GM13976 (cell line): ENCODE data around the gene GLYR1.

Experiments used
- DNase-seq: peaks from one replicate; pipeline ENCODE4 v3.0.0; 2012; ENCODE audit warnings: low spot score
- in situ Hi-C: fragments of 300-500 bp; cut with MboI; formaldehyde crosslinking; loops from one replicate; pipeline ENCODE4 v1.12.0; 2022; ENCODE audit warnings: low sequenced_read_pairs, mixed read lengths, inconsistent platforms; ENCODE audit not compliant: unreplicated experiment
- TF ChIP-seq, protein P1 (sequence below): IDR thresholded peaks from 2 replicates; pipeline ENCODE4 v1.5.1; 2012; ENCODE audit warnings: borderline replicate concordance, mild to moderate bottlenecking; ENCODE audit not compliant: insufficient read depth; ENCODE audit errors: extremely low read depth, missing control alignments, control extremely low read depth

GLYR1 gene

DNA sequence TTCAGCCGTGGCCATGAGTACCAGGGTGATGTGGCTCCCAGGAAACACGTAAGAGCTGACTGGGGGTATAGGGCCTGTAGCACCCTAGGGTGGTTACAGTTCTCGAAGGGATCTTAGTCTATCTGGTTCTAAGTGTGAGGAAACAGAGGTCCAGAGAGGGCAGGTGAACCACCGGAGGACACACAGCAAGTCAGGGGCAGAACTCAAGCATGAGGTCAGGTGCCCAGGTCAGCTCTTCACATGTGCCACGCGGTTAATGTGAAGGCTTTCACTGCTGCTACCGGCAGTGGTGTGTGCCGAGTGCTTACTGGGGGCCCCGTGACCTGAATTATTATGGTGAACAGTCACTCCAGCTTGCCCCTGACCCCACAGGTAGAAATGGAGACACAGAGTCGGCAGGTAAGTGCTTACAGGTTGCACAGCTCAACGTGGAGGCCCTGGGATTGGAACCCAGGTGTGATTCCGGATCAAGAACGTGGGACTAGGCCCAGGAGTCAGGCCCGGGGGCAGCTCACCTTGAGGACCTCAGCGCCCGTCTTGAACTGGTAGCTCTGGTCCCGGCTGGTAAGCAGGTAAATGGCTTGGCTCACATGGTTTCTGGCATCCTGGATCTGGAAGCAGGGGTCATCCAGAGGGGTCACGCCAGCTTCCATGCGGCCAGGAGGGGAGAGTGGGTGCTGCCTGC is 47.8 kb downstream of the GLYR1 start:
- TF ChIP-seq, protein P1, sequence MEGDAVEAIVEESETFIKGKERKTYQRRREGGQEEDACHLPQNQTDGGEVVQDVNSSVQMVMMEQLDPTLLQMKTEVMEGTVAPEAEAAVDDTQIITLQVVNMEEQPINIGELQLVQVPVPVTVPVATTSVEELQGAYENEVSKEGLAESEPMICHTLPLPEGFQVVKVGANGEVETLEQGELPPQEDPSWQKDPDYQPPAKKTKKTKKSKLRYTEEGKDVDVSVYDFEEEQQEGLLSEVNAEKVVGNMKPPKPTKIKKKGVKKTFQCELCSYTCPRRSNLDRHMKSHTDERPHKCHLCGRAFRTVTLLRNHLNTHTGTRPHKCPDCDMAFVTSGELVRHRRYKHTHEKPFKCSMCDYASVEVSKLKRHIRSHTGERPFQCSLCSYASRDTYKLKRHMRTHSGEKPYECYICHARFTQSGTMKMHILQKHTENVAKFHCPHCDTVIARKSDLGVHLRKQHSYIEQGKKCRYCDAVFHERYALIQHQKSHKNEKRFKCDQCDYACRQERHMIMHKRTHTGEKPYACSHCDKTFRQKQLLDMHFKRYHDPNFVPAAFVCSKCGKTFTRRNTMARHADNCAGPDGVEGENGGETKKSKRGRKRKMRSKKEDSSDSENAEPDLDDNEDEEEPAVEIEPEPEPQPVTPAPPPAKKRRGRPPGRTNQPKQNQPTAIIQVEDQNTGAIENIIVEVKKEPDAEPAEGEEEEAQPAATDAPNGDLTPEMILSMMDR: no peak
- DNase-seq: no peak
- in situ Hi-C loops: no loop called here

DNA sequence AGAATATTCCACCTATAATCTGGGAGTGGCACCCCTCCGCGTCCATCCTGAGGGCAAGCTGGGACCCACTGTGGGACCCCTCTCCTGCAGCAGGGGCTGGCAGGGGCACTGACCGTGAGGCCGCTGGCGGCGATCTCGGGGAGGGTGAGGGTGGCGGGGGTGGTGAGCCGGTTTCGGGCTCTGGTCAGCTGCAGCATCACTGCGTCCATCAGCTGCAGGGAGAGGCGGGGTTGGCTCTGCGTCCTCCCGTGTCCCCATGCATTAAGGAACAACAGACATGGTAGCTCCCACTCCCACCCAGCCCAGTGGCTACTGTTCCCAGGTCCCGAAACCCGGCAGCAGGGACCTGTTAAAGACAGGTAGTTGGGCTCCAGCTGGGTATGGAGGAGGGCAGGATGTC is 48.6 kb downstream of the GLYR1 start:
- TF ChIP-seq, protein P1: no peak
- DNase-seq: no peak
- in situ Hi-C loops: no loop called here

- no peak for DNase-seq
- in situ Hi-C loops: no loop called here
- TF ChIP-seq, protein P1: no peak
These were observed 49.3 kb downstream of the GLYR1 start for GRCh38 chr16:4797805-4798252.

DNA sequence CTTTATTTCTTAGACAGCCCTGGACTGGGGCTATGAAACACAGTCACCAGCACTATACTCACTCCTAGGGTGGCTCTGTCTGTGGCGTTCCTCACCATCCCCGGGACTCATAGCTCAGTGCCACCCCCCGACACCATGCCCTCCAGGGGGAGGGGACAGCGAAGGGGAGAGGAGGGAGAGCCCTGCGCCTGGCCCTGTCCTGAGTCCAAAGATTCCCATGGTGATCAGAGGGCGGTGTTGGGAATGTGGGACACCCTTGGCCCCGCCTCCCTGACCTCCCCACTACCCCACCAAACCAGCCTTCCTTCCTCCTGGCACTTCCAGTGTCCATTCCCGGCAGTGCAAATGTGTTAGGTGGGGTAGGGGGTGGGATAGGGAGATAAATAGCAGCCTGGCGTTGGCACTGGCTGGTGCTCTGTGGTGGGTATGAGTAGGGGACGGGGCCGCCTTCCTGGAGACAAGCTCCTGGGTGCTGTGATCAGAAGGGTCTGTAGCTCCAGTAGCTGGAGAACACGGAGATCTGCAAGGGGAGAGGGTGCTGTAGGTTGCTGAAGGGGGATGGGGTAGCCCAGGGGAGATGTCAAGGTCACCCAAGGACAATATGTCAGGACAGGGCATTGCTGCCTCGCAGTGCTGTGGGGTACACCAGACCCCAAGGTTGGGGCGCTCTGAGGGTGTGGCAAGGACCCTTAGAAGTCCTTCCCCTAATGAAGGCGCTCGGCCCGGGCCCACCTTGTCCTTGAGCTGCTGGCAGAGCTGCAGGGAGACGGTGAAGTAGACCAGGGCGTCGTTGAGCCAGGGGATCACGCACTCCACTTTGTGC is 49.9 kb downstream of the GLYR1 start:
- no peak for DNase-seq
- in situ Hi-C loops: no loop called here
- TF ChIP-seq, protein P1: no peak

DNA sequence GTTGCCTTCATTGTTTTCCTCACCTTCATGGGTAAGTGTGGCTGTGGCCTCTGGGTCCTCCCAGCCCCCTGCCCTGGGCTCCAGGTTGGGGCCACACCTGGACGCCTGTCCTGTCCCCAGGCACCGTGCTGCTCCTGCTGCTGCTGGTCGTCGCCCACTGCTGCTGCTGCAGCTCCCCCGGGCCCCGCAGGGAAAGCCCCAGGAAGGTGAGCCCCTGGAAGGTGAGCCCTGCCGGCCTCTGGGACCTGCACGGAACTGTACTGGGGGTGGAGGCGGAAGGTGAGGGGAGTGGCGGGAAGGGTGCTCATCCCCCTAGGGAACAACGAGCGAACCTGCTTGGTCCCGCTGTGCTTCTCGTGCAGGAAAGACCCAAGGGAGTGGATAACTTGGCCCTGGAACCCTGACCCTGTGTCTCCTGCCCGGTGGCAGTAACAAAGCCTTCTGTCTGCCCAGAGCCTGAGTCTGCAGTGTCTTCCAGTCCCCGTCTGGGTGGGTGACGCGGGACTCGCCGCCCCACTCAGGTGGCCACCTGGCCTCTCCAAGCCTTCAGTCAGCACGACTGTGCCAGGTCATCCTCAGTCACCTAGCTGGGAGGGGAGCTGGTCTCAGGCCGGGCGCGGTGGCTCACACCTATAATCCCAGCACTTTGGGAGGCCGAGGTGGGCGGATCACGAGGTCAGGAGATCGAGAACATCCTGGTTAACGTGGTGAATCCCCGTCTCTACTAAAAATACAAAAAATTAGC is 51.1 kb downstream of the GLYR1 start:
- TF ChIP-seq, protein P1: no peak
- DNase-seq: no peak
- in situ Hi-C loops: no loop called here

- no peak for DNase-seq
- in situ Hi-C loops: no loop called here
- TF ChIP-seq, protein P1: no peak
These were observed 51.8 kb downstream of the GLYR1 start, which contains the start of gene SMIM22 for GRCh38 chr16:4795181-4795827. SMIM22 (plus strand) TSS chr16:4795369; CDS start chr16:4795735, 366 bp downstream.
